SK-N-SH (cell line): Measurements from ENCODE around the gene GATAD2B.

Source experiments
- CTCF ChIP-seq: fragments of 200-600 bp; sonication (generic); IDR thresholded peaks from 2 replicates; pipeline ENCODE4 v1.6.1; 2017; ENCODE audit warnings: antibody characterized with exemption, mild to moderate bottlenecking, moderate library complexity
- EP300 ChIP-seq, 2 experiments: IDR thresholded peaks; 2 replicates each; pipeline versions ENCODE4 v1.4.0 to v1.6.1; 2012; ENCODE audit warnings: borderline replicate concordance in 1 of 2, low read depth in 1 of 2, low read length in 1 of 2
- FOSL2 ChIP-seq: IDR thresholded peaks from 2 replicates; pipeline ENCODE4 v1.4.0; 2012; ENCODE audit warnings: low read depth, mild to moderate bottlenecking, moderate library complexity, borderline replicate concordance
- JUND ChIP-seq: IDR thresholded peaks from 2 replicates; pipeline ENCODE4 v1.4.0; 2012
- REST ChIP-seq: IDR thresholded peaks from 2 replicates; pipeline ENCODE4 v1.6.1; 2012; ENCODE audit warnings: mild to moderate bottlenecking, low read depth, low read length, moderate library complexity
- SMC3 ChIP-seq: IDR thresholded peaks from 2 replicates; pipeline ENCODE4 v1.6.1; 2012; ENCODE audit warnings: low read depth, low read length, improper control_type of control experiment
- TF ChIP-seq, protein P1 (sequence below): fragments of 150-350 bp; IDR thresholded peaks from 2 replicates; pipeline ENCODE4 v1.6.1; 2016; ENCODE audit warnings: mild to moderate bottlenecking, low read depth, low read length

GRCh38 chr1:153929426-153929825 lies 6.7 kb upstream of the GATAD2B start:
- no peak for TF ChIP-seq CTCF
- TF ChIP-seq JUND: no peak
- TF ChIP-seq REST: no peak
- TF ChIP-seq SMC3: no peak
- TF ChIP-seq EP300 (IDR thresholded peaks at IDR 0.05; ENCODE audit: borderline replicate concordance in 1 of 2, low read depth in 1 of 2, low read length in 1 of 2): no peak
- TF ChIP-seq, protein P1, sequence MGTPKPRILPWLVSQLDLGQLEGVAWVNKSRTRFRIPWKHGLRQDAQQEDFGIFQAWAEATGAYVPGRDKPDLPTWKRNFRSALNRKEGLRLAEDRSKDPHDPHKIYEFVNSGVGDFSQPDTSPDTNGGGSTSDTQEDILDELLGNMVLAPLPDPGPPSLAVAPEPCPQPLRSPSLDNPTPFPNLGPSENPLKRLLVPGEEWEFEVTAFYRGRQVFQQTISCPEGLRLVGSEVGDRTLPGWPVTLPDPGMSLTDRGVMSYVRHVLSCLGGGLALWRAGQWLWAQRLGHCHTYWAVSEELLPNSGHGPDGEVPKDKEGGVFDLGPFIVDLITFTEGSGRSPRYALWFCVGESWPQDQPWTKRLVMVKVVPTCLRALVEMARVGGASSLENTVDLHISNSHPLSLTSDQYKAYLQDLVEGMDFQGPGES: no peak
- no peak for TF ChIP-seq FOSL2
